HG02763 (cell line): ENCODE data around the gene CHI3L1.

Source experiments
- ATAC-seq: cut with Tn5 transposase; IDR thresholded peaks from one replicate; pipeline ENCODE4 v1.9.1; 2021; ENCODE audit warnings: mild to moderate bottlenecking, moderate library complexity; ENCODE audit not compliant: unreplicated experiment

CHI3L1 gene

DNA sequence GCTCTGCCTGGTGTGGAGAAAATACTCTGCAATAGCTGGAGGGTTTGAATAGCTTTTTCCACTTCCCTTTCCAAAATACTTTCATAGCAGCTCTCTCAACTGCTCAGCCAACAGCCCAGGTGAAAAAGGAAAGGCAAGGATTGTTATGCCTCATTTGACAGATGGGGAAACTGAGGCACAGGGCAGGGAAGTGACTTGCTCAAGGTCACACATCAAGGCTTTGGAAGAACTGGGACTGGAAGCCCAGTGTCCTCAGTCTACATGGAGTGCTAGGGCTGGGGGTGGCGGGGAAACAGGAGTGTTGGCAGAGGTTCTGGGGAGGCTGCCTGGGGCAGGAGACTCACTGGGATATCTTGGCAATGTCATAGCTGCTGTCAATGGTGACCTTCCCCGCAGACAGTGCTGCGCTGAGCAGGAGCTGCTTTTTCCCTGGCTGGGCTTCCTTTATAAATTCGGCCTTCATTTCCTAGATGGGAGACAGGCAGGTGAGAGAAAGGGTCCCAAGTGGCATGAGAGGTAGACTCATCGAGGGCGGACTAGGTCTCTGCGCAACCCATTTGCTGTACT is 4.0 kb downstream of the CHI3L1 start:
- no peak for ATAC-seq

DNA sequence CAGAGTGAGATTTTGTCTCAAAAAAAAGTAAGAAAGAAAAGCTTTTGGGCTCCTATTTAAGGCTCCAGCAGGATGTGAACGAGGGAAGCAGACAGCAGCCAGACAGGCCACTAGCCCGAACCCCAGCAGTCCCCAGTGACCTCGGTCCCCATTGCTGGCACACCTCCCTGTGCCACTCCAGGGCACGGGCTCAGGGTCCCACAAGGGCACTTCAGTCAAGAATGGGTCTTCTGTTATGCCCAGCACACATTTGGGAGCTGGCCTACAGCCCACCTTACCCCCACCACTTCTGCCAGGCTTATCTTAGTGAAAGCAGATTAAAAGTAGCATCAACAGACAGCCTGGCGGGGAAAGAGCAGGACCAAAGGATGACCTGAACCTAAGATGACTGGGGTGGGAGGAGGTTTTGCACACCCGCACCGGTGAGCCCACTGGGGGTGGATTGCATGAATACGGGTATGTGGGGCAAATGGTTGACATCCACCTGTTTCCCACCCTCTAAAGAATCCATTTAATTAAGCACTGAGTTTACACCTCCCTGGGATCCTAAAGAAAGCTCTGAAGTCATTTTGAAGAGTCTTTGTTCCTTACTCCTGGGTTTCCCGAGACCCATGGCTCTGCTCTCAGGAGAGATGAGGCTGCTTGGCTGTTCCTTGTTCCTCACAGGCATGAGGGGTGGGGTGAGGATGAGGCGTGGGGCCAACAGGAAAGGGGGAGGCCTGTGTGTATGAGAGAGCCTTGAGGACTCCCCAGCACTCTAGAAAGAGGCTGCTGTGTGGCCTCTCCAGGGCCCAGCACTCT is 4.7 kb downstream of the CHI3L1 start:
- no peak for ATAC-seq

DNA sequence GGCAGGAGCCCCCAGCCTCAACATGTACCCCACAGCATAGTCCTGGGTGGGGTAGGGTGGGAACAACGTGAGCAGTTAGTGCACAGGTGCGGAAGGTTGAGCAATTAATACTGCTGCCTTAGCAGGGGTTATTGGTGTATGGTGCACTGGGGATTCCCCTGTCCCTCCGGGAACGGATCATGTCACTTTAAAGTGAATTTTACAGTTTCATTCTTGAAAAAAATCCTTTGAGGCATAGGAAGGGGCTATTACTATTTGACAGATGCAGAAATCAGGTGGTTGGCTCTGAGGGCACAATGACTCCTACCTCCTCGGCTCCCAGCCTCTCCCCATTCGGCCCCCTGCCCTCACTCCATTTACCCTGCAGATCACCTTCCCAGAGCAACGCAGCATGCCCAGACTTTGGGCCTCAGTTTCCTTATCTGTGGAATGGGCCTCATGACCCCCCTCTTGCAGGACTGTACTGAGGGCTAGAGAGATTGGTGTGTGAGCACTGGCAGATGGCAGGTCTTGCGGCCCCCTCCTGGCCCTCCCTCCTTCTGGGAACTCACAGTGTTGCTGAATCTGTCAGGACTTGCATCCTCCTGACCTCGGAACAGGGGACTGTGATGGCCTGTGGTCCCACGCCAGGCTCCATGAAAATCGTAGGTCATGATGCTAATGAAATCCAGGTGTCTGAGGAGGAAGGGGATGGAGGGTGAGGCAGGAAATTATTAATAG is 5.7 kb downstream of the CHI3L1 start:
- ATAC-seq: no peak

- no peak for ATAC-seq
Observed at GRCh38 chr1:203179667-203180005, 6.9 kb downstream of the CHI3L1 start.

DNA sequence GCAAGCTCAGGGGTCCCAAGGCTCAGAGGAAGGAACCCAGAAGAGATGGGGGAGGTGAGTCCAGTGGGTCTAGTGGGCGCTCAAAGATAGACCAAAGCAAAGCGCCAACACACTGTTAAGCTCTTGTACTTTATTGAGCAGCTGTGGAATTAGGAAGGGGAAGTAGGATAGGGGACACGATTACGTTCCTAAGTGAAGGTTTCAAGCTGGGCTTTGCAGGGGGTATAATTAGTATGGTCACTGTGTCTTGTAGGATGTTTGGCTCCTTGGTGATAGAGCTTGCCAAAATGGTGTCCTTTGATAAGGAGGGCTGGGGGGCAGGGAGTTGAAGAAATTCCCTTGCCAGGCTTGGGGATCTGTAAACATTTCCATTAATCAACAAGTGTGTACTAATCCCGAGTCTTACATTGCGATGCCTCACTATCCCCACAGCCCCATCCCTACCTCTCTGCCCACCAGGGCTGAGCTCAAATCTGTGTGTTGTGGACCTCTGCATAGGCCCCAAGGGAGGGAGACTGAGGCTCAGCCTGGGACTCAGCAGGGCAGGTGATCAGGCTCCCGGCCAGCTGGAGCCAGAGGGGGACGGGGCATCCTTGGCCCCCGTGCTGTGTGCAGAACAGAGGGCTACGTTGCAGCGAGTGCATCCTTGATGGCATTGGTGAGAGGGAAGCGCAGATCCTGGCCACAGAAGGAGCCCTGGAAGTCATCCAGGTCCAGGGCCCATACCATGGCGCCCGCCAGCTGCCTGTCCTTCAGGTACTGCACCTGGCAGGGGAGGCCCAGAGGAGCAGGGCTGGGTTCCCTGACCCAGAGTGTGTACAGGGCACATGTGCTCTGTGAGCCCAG is 7.5 kb downstream of the CHI3L1 start:
- no peak for ATAC-seq

GRCh38 chr1:203178083-203178482 is 8.4 kb downstream of the CHI3L1 start:
- no peak for ATAC-seq

GRCh38 chr1:203177470-203178039 is 8.9 kb downstream of the CHI3L1 start:
- no peak for ATAC-seq

- no peak for ATAC-seq
Observed at GRCh38 chr1:203177036-203177405, 9.5 kb downstream of the CHI3L1 start.

DNA sequence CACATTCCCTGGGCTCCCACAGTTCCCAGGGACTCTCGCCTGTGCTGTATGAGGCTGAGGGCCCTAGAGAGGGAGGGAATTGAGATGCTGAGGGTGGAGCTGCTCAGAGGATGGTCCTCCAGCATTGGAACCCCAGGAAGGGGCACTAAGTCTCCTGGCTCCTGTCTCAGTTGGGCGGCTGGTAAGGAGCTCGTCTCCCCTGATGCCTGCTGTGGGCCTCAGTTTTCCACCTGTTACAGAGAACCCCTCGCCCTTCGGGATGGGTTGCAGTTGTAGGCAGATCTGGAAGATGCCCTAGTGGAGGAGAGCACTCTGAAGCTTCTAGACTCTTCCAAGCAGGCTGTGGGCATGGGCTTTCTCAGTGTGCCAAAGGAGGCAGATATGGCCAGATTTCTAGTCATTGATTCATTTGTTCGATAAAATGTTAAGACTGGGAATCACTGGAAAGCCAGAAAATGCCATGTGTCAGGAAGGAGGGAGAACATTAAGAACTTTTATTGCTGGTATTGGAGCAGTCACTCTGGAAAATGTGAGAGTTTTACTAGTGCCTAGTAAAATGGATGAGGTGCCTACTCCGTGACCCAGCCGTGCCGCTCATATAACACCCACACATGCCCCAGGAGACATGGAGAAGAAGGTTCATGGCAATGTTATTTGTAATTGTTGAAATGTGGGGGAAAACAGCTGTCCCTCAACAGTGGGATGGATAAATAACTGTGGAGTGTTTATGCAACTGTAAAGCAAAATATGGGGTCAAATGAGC is 10.1 kb downstream of the CHI3L1 start:
- ATAC-seq: no peak

GRCh38 chr1:203175827-203176241 is 10.7 kb downstream of the CHI3L1 start:
- ATAC-seq: no peak

- no peak for ATAC-seq
Observed at GRCh38 chr1:203175237-203175826, 11.2 kb downstream of the CHI3L1 start, which contains the start of gene MYBPH. Gene MYBPH, minus strand, starts transcription at chr1:203175826. Its CDS starts 71 bp downstream, at chr1:203175755.

- ATAC-seq: no peak
Observed at GRCh38 chr1:203174324-203174985, 12.0 kb downstream of the CHI3L1 start.

- peak; percentile 68 for ATAC-seq
Observed at GRCh38 chr1:203173566-203173965, 12.9 kb downstream of the CHI3L1 start.

DNA sequence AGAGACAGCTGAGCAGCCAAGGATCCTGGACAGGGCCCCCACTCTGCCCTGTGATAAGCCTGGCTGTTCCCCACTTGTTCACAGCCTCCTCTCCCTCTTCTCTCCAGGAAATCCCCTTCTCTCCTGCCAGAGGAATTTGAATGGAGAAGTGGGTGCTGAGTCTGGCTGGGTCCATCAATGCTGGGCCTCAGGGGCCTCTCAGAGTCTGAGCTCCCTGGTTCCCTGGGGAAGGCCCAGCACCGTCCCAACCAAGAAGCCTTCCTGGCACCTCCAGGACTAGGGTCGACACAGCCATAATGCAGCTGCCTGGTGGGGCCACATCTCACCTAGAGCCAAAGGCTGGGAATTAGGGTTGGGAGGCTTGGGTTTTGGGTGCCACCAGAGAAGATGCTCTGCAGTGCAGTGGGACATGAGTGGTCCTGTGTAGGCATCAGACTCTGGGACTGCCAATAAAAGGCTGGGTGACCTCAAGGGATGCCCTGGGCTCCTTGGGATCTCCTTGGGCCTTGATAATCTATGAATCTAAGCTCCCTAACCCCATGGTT is 13.4 kb downstream of the CHI3L1 start:
- ATAC-seq: no peak

DNA sequence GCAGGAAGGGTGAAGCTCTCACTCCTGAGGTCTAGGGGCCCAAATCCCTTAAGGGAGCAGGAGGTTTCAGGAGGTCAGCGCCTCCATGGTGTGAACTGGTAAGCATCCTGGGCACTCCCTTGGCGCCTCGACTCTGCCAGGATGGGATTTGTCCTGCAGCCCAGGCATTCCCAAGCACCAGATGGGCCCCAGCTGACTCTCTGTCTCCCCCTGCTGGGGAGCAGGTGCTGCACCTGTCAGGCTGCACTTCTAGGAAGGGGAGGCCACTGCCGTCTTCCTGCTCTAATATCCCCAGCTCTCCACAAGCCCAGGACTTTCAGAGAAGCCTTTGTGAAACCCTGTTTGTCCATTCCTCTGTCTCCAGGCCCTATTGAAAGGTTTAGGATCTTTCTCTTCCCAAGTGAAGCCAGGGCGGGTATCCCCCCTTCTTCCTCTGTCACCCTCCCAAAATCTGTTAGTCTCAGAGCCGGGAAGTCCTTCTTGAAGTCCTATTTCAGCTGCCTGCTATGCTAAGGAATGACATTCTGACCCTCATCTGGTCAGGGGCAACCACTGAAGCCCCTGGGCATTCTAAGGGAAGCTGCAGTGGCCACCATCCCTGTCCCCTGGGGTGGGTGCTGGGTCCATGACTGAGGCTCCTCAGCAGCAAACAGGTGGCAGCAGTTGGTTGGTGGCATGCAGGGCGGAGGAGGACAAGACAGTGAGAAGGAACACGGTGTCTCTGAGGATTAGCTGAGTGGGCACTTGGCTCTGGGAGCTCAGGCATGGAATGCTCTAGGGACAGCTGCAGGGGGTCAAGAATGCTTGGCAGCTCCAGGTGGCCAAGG is 14.1 kb downstream of the CHI3L1 start:
- no peak for ATAC-seq

GRCh38 chr1:203171341-203172183 is 14.9 kb downstream of the CHI3L1 start:
- no peak for ATAC-seq
